ENCODE results near the gene AGPAT3. TPM values are rescaled to one million over a fixed set of nuclear protein-coding genes. Genes with fewer than 3 reads are reported as not detected.

Gene AGPAT3
- polyA plus RNA-seq, 1 experiment: 36.1 TPM

- CTCF ChIA-PET: no interaction called here
These were observed 105.5 kb downstream of the AGPAT3 start for GRCh38 chr21:43970551-43970950.

GRCh38 chr21:43971201-43971991, 106.4 kb downstream of the AGPAT3 start:
- TF ChIP-seq CTCF (IDR thresholded peaks at IDR 0.05; ENCODE audit: low read depth, low read length): no peak
- Histone ChIP-seq H3K27me3 (ENCODE audit: control insufficient read depth, insufficient read depth, low read length) (no peaks in the 10 kb centered on the region), H3K4me3 (ENCODE audit: low read depth, low read length) (no peak overlapping the region), H3K27ac (ENCODE audit: low read depth, low read length) (no peak overlapping the region), H3K9me3 (ENCODE audit: control insufficient read depth, insufficient read depth, low read length) (no peaks in the 10 kb centered on the region; the same call in 1 of the 2 replicates)
- ChIA-PET POLR2A (no interaction called here), CTCF (no interaction called here)
- no peak for DNase-seq (ENCODE audit: low read depth, low spot score)

More at GRCh38 chr21:43970551-43970950, 105.5 kb downstream of the AGPAT3 start:
- Histone ChIP-seq H3K27me3 (ENCODE audit: control insufficient read depth, insufficient read depth, low read length) (no peaks in the 10 kb centered on the region), H3K4me3 (ENCODE audit: low read depth, low read length) (no peak overlapping the region), H3K27ac (ENCODE audit: low read depth, low read length) (no peak overlapping the region), H3K9me3 (ENCODE audit: control insufficient read depth, insufficient read depth, low read length) (no peaks in the 10 kb centered on the region; the same call in 1 of the 2 replicates)
- POLR2A ChIA-PET: no interaction called here
- no peak for TF ChIP-seq CTCF (IDR thresholded peaks at IDR 0.05; ENCODE audit: low read depth, low read length)
- no peak for DNase-seq (ENCODE audit: low read depth, low spot score)

GRCh38 chr21:43971992-43972255, 106.9 kb downstream of the AGPAT3 start:
- DNase-seq (ENCODE audit: low read depth, low spot score): no peak
- H3K27ac ChIP-seq (ENCODE audit: low read depth, low read length): no peak overlapping the region
- POLR2A ChIA-PET: no interaction called here
- CTCF ChIA-PET: no interaction called here
- H3K9me3 ChIP-seq (ENCODE audit: control insufficient read depth, insufficient read depth, low read length): no peaks in the 10 kb centered on the region; the same call in 1 of the 2 replicates
- no peak overlapping the region for H3K4me3 ChIP-seq (ENCODE audit: low read depth, low read length)
- H3K27me3 ChIP-seq (ENCODE audit: control insufficient read depth, insufficient read depth, low read length): no peaks in the 10 kb centered on the region
- TF ChIP-seq CTCF (IDR thresholded peaks at IDR 0.05; ENCODE audit: low read depth, low read length): no peak

GRCh38 chr21:43972850-43973633, 108.0 kb downstream of the AGPAT3 start:
- H3K27ac ChIP-seq (ENCODE audit: low read depth, low read length): no peak overlapping the region
- no peak for DNase-seq (ENCODE audit: low read depth, low spot score)

More at GRCh38 chr21:43972850-43973633, 108.0 kb downstream of the AGPAT3 start:
- CTCF ChIA-PET: interaction anchor here (1.7 kb wide), 1 partner anchor 162 kb away, joined by 6 read pairs; no protein-coding TSS in a partner anchor
- Histone ChIP-seq H3K4me3 (ENCODE audit: low read depth, low read length) (no peak overlapping the region), H3K9me3 (ENCODE audit: control insufficient read depth, insufficient read depth, low read length) (no peaks in the 10 kb centered on the region; the same call in 1 of the 2 replicates), H3K27me3 (ENCODE audit: control insufficient read depth, insufficient read depth, low read length) (no peaks in the 10 kb centered on the region)
- no peak for TF ChIP-seq CTCF (IDR thresholded peaks at IDR 0.05; ENCODE audit: low read depth, low read length)
- POLR2A ChIA-PET: no interaction called here

All from AG04450 (cell line).